Measurements from ENCODE around the gene TYMP.

Gene TYMP

DNA sequence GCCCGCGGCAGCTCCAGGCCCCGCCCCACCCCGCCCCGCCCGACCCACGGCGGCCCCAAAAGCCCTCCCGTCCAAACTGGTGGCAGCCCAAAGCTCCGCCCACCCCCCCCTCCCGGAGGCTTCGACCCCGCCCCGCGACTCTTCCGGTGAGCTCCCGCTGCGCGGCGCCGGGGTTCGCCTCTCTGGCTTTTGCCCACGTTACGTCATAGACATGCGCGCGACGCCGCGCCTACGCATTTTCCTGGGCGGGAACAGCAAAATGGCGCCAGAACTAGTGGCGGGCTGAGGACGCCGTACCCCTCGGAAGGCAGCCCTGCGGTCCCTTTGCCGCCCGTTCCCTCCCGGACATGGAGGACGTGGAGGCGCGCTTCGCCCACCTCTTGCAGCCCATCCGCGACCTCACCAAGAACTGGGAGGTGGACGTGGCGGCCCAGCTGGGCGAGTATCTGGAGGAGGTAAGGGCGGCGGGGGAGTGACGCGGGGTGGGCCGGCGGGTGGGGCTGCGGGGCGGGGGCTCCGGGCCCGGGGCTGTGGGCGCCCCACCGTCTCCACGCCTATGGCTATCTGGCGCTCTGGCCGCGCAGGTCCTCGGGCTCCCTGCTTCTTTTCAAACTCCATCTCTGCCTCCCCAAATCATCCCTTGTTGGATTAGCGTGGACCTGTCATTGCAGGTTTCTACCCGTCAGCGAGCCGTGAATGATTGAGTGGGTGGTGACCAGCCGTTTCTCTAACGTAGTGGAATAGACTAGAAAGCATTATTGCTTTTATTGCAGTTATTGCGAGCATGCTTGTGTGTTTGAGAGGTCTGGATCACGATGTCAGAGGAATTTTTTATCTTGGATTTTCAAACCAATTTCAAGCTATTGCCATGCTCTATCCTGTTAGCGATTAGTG is 21.6 kb downstream of the TYMP start, which contains the start of gene NCAPH2:
Gene NCAPH2 (plus strand): TSS at position 234 of the 894 bp plus-strand sequence. CDS start 114 bp downstream, at position 348.
- POLR2A ChIA-PET, result interaction anchor here (0.6 to 2.0 kb wide), 11 partner anchors 9 to 546 kb away, joined by 3 to 33 read pairs (median 4); partner anchors contain the start of genes SCO2 and SYCE3
- peak; percentile 100 for DNase-seq (ENCODE audit: extremely low spot score)
- CTCF ChIA-PET, result interaction anchor here (0.6 to 6.4 kb wide), 13 partner anchors 9 to 255 kb away, joined by 3 to 56 read pairs (median 4); partner anchors contain the start of genes SCO2 and SYCE3
- TF ChIP-seq, protein P1, sequence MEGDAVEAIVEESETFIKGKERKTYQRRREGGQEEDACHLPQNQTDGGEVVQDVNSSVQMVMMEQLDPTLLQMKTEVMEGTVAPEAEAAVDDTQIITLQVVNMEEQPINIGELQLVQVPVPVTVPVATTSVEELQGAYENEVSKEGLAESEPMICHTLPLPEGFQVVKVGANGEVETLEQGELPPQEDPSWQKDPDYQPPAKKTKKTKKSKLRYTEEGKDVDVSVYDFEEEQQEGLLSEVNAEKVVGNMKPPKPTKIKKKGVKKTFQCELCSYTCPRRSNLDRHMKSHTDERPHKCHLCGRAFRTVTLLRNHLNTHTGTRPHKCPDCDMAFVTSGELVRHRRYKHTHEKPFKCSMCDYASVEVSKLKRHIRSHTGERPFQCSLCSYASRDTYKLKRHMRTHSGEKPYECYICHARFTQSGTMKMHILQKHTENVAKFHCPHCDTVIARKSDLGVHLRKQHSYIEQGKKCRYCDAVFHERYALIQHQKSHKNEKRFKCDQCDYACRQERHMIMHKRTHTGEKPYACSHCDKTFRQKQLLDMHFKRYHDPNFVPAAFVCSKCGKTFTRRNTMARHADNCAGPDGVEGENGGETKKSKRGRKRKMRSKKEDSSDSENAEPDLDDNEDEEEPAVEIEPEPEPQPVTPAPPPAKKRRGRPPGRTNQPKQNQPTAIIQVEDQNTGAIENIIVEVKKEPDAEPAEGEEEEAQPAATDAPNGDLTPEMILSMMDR (IDR thresholded peaks at IDR 0.05; ENCODE audit: control extremely low read depth, extremely low read depth, low read depth, missing control alignments), result no peak

- TF ChIP-seq, protein P1 (IDR thresholded peaks at IDR 0.05; ENCODE audit: control extremely low read depth, extremely low read depth, low read depth, missing control alignments), result no peak
- POLR2A ChIA-PET, result interaction anchor here (0.6 to 2.0 kb wide), 10 partner anchors 10 to 545 kb away, joined by 3 to 33 read pairs (median 4); partner anchors contain the start of genes SCO2 and SYCE3
- DNase-seq (ENCODE audit: extremely low spot score), result peak; percentile 98
- CTCF ChIA-PET, result interaction anchor here (0.6 to 6.4 kb wide), 9 partner anchors 9 to 255 kb away, joined by 3 to 56 read pairs (median 5); partner anchors contain the start of genes SCO2 and SYCE3
Measured at GRCh38 chr22:50507421-50507990, 22.3 kb downstream of the TYMP start, which contains the start of gene LMF2. TSS of gene LMF2 (minus strand) at chr22:50507702. CDS start at chr22:50507675, 27 bp downstream.

DNA sequence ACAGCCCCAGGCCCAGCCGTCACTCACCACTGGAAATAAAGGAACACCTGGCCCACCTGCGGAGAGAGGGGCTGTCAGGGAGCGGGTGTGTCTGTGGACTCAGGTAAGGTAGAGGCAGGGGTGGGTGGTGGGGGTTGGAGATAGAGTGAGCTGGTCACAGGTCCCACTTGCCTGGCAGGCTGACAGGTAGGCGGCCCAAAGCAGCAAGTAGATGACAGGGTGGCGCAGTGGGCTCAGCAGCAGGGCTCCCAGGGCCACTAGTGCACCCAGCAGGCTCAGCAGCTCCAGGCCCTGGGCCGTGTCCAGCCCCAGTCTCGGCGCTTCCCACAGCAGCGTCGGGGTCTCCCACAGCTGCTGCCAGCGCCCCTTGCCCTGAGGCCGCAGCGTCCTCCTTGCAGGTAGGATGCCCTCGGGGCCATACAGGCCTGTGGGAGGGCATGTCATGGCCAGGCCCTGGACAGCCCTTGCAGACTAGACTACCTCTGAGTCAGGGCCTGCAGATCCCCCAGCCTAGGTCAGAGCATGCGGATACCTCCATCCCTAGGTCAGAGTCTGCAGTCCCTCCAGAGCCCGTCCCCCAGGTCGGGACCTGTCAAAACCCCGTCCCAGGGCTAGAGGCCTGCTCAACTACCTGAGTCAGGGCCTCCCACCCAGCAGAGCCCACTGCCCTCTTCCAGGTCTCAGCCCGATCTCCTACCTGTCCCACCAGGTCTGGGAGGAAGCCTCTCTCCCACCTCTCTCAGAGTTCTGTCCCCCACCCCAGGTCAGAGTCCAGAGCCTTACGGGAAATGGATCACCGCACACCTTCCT is 23.0 kb downstream of the TYMP start:
- CTCF ChIA-PET, result interaction anchor here (1.0 to 6.4 kb wide), 3 partner anchors 9 to 17 kb away, joined by 7 to 56 read pairs (median 12); partner anchors contain the start of gene SCO2
- TF ChIP-seq, protein P1 (IDR thresholded peaks at IDR 0.05; ENCODE audit: control extremely low read depth, extremely low read depth, low read depth, missing control alignments), result no peak
- POLR2A ChIA-PET, result interaction anchor here (0.6 to 2.0 kb wide), 4 partner anchors 18 to 184 kb away, joined by 4 to 33 read pairs (median 7); partner anchors contain the start of genes SCO2 and SYCE3
- no peak for DNase-seq (ENCODE audit: extremely low spot score)

- TF ChIP-seq, protein P1 (IDR thresholded peaks at IDR 0.05; ENCODE audit: control extremely low read depth, extremely low read depth, low read depth, missing control alignments), result no peak
- no peak for DNase-seq (ENCODE audit: extremely low spot score)
- CTCF ChIA-PET, result interaction anchor here (2.1 to 6.4 kb wide), 2 partner anchors 9 to 18 kb away, joined by 12 to 56 read pairs; partner anchors contain the start of gene SCO2
- POLR2A ChIA-PET, result interaction anchor here (0.6 kb wide), 1 partner anchor 183 kb away, joined by 4 read pairs; no protein-coding TSS in a partner anchor
Measured at GRCh38 chr22:50505776-50506610, 23.8 kb downstream of the TYMP start.

DNA sequence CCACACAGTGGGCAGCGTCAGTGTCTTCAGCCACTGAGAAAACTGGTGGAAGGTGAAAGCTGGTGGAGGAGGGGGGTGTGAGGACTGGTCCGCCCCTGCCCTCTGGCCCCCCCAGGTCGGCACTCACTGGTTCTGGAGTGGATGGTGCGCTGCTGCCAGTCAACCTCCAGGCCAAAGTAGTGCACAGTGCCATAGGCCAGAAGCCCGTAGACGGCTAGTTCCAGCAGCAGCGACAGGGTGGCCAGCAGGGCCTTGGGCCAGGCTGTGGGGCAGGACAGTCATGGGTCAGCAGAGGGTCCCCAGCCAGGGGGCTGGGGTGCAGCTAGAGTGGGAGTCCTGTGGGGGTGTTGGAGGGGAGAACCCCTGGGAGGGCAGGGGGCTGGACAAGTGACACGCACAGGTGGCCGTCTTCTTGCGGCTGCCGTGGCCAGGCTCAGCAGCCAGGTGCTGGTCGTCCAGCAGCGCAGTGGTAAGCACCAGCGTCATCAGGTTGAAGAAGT is 24.5 kb downstream of the TYMP start:
- TF ChIP-seq, protein P1 (IDR thresholded peaks at IDR 0.05; ENCODE audit: control extremely low read depth, extremely low read depth, low read depth, missing control alignments), result no peak
- no peak for DNase-seq (ENCODE audit: extremely low spot score)
- CTCF ChIA-PET, result interaction anchor here (2.1 to 6.4 kb wide), 2 partner anchors 8 to 19 kb away, joined by 12 to 56 read pairs; partner anchors contain the start of gene SCO2
- POLR2A ChIA-PET, result no interaction called here

All from GM10248 (cell line).